Measurements from ENCODE around the gene SLC36A3.

- TF ChIP-seq CTCF (IDR thresholded peaks at IDR 0.05 in 2 of 3, conservative IDR thresholded peaks at IDR 0.05 in 1 of 3; ENCODE audit: borderline replicate concordance in 1 of 3, insufficient read depth in 1 of 3, low read depth in 2 of 3, low read length in 2 of 3): no peak
- TF ChIP-seq POLR2A (IDR thresholded peaks at IDR 0.05; ENCODE audit: borderline replicate concordance, extremely low read depth, insufficient read depth, insufficient read length): no peak
- TF ChIP-seq SP1 (IDR thresholded peaks at IDR 0.05; ENCODE audit: low read depth): no peak
- TF ChIP-seq POLR2AphosphoS5 (IDR thresholded peaks at IDR 0.05; ENCODE audit: low read depth, low read length): no peak
- TF ChIP-seq SRF (IDR thresholded peaks at IDR 0.05; ENCODE audit: low read depth): no peak
- TF ChIP-seq ZNF274 (IDR thresholded peaks at IDR 0.05; ENCODE audit: low read depth, low read length): no peak
- no peak for TF ChIP-seq ZFX (IDR thresholded peaks at IDR 0.05)
- no peak for TF ChIP-seq ZBTB33 (IDR thresholded peaks at IDR 0.05; ENCODE audit: extremely low read depth, insufficient replicate concordance, low read length)
- TF ChIP-seq EGR1 (IDR thresholded peaks at IDR 0.05; ENCODE audit: low read depth): no peak
- TF ChIP-seq RAD21 (IDR thresholded peaks at IDR 0.05; ENCODE audit: low read depth): no peak
- no peak for TF ChIP-seq EZH2 (IDR thresholded peaks at IDR 0.05)
- no peak for TF ChIP-seq JUND (IDR thresholded peaks at IDR 0.05)
- no peak for TF ChIP-seq MAX (IDR thresholded peaks at IDR 0.05)
Observed at GRCh38 chr5:151243127-151243526, 60.4 kb downstream of the SLC36A3 start.
